GM08714 (cell line): Measurements from ENCODE around the gene C7.
"Not testable (repeated sequence)": the region's sequence is repeated elsewhere in the genome, so short reads cannot be mapped to it uniquely, and the experiment has no call there.

Experiments
- H3K4me3 ChIP-seq: fragments of 200-500 bp; sonication (Bioruptor generic); 2 replicates; pipeline ENCODE4 v1.5.1; 2014; ENCODE audit warnings: mild to moderate bottlenecking, low read length, inconsistent platforms
- ZNF274 ChIP-seq: IDR thresholded peaks from 2 replicates; pipeline ENCODE4 v1.6.1; 2012; ENCODE audit warnings: mild to moderate bottlenecking, low read depth, low read length

C7 gene

DNA sequence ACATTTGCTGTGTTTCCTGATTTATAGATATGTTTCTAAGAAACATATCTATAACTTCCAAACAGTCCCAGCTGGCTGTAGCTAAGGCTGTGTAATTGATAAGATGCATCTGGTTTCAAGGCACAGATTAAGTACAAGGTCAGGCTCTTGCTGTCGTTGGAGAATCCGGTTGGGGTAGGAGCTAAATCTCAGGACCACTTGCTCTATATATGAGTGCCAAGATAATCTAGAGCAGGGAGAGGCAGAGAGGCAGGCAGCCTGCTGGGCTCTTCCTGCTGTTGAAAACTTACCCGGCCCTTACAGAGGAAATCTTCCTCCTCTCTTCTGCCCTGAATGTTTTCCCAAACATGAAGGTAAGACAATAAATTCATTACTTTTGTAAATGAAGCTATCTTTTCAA lies at the start of gene C7:
TSS of gene C7 (plus strand) at position 234 of the 400 bp plus-strand sequence. CDS start at position 348, 114 bp downstream.
- TF ChIP-seq ZNF274 = no peak
- H3K4me3 ChIP-seq = no peak within 1 kb of the TSS

DNA sequence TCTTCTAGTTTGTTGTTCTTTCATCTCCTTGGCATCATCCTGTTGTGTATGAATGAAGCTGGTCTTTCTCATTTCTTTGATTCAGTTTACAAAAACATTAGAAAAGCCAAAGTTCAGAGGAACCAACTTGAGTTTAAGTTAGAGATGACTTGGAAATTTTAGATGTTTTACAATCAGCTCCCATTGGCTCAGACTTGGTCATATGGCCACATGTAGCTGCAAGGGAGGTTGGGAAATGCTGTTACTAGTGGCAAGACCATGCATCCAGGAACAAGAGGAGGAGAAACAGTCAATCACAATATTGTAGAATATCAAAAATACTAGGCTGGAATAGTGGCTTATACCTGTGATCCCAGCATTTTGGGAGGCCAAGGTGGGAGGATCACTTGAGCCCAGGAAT lies 48.6 kb upstream of the C7 start:
- no peak for TF ChIP-seq ZNF274
- no peak overlapping the region for H3K4me3 ChIP-seq

DNA sequence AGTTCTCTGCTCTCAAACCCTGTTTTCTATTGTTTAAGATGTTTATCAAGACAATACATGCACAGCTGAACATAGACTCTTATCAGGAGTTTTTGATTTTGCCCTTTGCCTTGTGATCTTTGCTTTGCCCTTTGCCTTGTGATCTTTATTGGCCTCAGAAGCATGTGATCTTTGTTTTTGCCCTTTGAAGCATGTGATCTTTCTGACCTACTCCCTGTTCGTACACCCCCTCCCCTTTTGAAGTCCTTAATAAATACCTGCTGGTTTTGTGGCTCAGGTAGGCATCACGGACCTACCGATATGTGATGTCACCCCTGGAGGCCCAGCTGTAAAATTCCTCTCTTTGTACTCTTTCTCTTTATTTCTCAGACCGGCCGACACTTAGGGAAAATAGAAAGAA lies 44.3 kb upstream of the C7 start:
- not testable (repeated sequence) for H3K4me3 ChIP-seq

DNA sequence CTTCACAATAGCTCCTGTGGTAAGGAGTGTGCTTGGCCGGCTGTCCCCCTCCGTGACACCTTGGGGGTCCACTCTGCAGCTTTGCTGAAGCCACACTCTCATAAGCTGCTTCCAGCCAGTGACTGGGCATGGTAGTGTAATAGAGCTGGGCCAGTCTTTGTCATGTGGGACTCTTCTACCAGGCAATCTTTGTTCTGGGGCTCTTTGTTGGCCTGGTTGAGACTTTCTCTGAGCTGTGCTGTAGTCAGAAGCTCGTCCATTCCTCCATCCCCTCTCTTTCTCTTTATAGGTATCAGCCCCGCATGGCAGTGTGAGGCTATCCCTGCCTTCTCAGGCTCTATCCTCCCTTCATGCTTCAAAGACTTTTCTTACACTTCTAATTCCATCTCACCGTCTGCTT lies 42.5 kb upstream of the C7 start:
- TF ChIP-seq ZNF274 = no peak
- no peak overlapping the region for H3K4me3 ChIP-seq

DNA sequence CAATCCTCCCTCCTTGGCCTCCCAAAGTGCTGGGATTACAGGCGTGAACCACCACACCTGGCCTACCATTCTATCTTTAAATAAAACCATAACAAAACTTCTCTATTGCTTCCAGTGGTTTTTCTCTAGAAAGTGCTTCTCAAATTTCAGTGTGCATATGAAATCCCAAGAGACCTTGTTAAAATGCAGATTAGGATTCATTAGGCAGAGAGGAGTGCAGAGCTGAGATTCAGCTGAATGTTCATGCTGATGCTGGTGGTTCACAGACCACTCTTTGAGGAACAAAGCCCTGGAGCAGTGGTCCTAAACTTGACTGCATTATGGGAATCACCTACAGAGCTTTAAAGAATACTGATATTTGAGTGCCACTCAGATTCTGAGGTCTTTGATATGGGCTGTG lies 39.9 kb upstream of the C7 start:
- no peak for TF ChIP-seq ZNF274
- no peak overlapping the region for H3K4me3 ChIP-seq

DNA sequence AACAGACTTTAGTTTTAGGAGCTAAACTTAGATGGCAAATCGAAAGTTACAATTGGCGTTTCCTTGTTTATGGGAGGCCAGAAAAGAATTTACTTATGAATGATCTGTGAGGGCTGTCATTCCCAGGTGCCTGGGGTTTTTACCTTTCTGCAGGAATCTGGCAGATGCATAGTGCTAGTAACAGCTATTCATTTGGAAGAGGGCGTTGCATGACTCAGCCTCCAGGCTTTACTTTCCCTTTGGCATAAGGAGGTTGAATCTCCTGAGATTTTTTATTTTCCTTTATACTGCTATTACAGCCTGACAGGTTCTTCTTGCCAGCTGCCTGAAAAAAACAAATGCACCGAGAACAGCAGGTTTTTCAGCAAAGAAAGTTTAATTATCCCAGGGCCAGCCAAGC lies 38.1 kb upstream of the C7 start:
- no peak for TF ChIP-seq ZNF274
- no peak overlapping the region for H3K4me3 ChIP-seq

DNA sequence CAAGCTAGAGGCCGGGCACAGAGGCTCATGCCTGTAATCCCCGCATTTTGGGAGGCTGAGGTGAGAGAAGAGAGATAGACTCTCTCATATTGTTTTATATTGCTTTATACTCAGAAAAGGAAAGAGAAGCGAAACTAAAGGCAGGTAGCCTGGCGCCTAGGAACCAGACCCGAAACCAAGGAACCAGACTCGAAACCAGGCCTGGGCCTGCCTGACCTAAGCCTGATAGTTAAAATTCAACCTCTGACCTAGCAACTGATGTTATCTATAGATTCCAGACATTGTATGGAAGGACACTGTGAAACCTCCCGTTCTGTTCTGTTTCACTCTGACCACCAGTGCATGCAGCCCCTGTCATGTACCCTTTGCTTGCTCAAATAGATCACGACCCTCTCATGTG lies 37.0 kb upstream of the C7 start:
- H3K4me3 ChIP-seq = not testable (repeated sequence)

DNA sequence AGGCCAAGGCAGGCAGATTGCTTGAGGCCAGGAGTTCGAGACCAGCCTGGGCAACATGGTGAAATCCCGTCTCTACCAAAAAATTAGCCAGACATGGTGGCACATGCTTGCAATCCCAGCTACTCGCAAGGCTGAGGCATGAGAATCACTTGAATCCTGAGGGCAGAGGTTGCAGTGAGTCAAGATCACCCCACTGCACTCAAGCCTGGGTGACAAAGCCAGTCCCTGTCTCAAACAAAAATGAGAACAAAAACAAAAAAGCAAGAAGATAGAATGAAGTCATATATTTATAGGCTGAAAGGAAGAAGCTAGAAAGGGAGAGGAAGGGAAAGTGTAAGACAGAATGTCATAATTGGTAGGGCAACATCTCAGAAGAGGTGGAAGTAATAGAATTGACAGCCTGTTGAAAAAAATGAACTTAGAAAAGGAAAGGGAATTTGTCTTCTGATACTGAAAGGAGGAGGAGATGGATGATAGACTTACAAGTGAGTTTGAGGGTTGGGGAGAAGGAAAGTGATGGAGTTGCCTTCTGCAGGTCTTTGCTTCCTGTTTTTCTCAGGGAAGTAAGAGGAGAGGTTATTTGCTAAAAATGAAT lies 35.9 kb upstream of the C7 start:
- no peak overlapping the region for H3K4me3 ChIP-seq
- TF ChIP-seq ZNF274 = no peak

DNA sequence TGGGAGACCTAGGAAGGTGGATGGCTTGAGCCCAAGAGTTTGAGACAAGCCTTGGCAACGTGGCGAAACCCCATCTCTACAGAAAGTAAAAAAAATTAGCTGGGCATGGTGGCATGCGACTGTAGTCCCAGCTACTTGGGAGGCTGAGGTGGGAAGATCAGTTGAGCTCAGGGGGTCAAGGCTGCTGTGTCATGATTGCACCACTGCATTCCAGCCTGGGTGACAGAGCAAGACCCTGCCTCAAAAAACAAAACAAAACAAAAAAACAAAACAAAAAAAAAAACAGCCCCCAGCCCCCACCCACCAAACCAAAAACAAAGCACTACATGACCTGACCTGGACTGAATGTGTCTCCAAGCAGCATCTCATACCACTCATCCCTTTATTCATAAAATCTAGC lies 33.3 kb upstream of the C7 start:
- no peak overlapping the region for H3K4me3 ChIP-seq
- TF ChIP-seq ZNF274 = no peak

DNA sequence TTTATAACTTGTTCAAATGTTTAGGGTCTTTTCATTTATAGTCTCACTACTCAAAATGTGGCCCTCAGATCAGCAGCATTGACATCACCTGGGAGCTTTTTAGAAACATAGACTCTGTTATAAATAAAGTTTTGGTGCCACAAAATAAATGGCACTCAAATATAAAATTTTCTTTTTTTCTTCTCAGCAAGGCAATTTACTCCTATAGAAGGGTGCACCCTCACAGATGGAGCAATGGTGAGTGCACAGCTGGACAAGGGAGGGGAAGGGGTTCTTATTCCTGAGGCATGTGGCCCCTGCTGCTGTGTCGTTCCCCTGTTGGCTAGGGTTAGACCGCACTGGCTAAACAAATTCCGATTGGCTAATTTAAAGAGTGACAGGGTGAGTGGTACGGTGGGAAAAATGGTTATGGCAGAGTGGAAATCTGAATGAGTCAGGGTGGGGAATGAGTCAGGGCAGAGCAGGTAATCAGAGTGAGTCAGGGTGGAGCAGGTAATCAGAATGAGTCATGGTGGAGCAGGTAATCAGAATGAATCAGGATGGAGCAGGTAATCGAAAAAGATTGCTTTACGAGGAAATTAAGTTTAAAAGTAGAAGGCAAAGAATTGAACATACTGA lies 31.8 kb upstream of the C7 start:
- TF ChIP-seq ZNF274 = no peak
- no peak overlapping the region for H3K4me3 ChIP-seq

DNA sequence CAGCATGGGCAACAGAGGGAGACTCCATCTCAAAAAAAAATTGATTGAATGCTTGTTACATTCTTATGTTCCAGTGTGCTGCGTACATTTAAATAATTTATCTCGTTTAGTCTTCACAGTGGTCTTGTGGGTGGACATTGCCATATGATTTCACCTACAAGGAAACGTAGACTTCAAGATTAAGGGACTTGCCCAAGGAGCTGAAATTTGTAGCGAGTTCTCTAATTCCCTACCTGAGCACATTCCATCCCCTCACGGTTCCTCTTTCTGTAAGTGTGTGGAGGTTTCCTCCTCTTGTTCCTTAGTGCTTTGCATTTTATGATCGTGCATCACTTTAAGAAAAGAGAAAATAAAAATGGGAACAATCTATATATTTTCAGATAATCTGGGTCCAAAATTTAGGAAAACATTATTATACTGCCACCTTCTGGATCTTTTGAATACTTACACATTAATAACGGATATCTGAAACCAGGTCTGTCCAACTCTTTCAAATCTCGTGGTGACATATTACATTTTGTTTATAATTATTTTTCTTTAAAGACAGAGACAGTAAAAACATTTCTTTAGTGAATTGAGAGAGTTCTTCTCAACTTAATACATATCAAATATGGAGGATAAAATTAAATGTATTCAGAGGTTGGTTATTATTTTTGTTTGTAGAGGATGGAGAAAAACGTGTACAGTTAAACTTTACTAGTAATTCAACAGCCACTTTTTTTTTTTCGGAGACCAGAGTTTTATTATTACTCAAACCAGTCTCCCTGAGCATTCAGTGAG lies 29.9 kb upstream of the C7 start:
- H3K4me3 ChIP-seq = no peak overlapping the region
- no peak for TF ChIP-seq ZNF274

DNA sequence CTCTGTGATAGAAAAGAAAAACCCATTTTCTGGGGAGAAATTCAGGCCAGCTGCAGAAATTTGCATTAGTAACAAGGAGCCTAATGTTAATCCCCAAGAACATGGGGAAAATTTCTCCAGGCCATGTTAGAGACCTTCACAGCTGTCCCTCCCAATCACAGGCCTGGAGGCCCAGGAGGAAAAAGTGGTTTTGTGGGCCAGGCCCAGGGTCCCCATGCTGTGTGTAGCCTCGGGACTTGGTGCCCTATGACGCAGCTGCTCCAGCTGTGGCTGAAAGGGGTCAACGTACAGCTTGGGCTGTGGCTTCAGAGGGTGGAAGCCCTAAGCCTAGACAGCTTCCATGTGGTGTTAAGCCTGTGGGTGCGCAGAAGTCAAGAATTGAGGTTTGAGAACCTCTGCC lies 27.0 kb upstream of the C7 start:
- no peak overlapping the region for H3K4me3 ChIP-seq
- no peak for TF ChIP-seq ZNF274

DNA sequence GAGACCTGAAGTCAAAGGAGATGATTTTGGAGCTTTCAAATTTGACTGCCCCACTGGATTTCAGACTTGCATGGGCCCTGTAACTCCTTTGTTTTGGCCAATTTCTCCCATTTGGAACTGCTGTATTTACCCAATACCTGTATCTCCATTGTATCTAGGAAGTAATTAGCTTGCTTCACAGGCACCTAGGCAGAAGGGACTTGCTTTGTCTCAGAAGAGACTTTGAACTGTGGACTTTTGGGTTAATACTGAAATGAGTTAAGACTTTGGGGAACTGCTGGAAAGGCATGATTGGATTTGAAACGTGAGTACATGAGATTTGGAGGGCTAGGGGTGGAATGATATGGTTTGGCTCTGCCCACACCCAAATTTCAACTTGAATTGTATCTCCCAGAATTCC lies 26.2 kb upstream of the C7 start:
- H3K4me3 ChIP-seq = not testable (repeated sequence)

DNA sequence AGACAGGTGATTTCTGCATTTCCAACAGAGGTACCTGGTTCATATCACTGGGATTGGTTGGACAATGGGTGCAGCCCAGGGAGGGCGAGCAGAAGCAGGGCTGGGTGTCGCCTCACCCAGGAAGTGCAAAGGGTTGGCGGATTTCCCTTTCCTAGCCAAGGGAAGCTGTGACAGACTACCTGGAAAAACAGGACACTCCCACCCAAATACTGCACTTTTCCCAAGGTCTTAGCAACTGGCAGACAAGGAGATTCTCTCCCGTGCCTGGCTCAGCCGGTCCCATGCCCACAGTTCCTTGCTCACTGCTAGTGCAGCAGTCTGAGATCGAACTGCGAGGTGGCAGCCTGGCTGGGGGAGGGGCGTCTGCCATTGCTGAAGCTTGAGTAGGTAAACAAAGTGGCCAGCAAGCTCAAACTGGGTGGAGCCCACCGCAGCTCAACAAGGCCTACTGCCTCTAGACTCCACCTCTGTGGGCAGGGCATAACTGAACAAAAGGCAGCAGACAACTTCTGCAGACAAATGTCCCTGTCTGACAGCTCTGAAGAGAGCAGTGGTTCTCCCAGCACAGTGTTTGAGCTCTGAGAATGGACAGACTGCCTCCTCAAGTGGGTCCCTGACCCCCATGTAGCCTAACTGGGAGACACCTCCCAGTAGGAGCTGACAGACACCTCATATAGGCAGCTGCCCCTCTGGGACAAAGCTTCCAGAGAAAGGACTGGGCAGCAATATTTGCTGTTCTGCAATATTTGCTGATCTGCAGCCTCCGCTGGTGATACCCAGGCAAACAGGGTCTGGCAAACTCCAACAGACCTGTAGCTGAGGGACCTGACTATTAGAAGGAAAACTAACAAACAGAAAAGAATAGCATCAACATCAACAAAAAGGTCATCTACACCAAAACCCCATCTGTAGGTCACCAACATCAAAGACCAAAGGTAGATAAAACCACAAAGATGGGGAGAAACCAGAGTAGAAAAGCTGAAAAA lies 13.6 kb upstream of the C7 start:
- not testable (repeated sequence) for H3K4me3 ChIP-seq
